Gastroesophageal sphincter (tissue), 3 donors: Measurements from ENCODE around the gene SERINC2.

Source experiments
- CTCF ChIP-seq, 4 experiments: fragments of 200-600 bp in 2 of 4; fragments of 450-650 bp in 2 of 4; sonication (generic) in 1 of 4; IDR thresholded peaks; one replicate each; pipeline ENCODE4 v1.5.1; 2017 to 2019; ENCODE audit warnings: antibody characterized with exemption in 4 of 4, mild to moderate bottlenecking in 2 of 4, moderate library complexity in 2 of 4
- EP300 ChIP-seq: sonication (generic); formaldehyde crosslinking; IDR thresholded peaks from one replicate; pipeline ENCODE4 v1.6.1; 2017; ENCODE audit warnings: antibody characterized with exemption, mild to moderate bottlenecking
- POLR2A ChIP-seq, 2 donors: fragments of 450-650 bp; IDR thresholded peaks; one replicate each; pipeline ENCODE4 v1.6.1; 2017; ENCODE audit warnings: antibody characterized with exemption in 2 of 2, mild to moderate bottlenecking in 2 of 2, moderate library complexity in 1 of 2
- POLR2AphosphoS5 ChIP-seq: sonication (generic); formaldehyde crosslinking; IDR thresholded peaks from one replicate; pipeline ENCODE4 v1.6.1; 2017; ENCODE audit warnings: antibody characterized with exemption

- peak; percentile 74 to 94 (median 78) for TF ChIP-seq CTCF (IDR thresholded peaks at IDR 0.05)
- no peak for TF ChIP-seq POLR2A (IDR thresholded peaks at IDR 0.05)
- no peak for TF ChIP-seq POLR2AphosphoS5
- TF ChIP-seq EP300 = no peak
These were observed 18.3 kb upstream of the SERINC2 start for GRCh38 chr1:31394584-31395193.
